ENCODE results near the gene VTI1A.

GRCh38 chr10:112653215-112653614 lies 206.2 kb downstream of the VTI1A start:
- TF ChIP-seq CTCF (IDR thresholded peaks at IDR 0.05) (no peak), POLR2A (IDR thresholded peaks at IDR 0.05) (no peak)

Data from thyroid gland (tissue), 4 donors.